Measurements from ENCODE around the gene ZNF148. TPM values are rescaled to one million over a fixed set of nuclear protein-coding genes. Genes with fewer than 3 reads are reported as not detected.
A peak's percentile ranks its signal among the peaks of the same experiment; 100 is the strongest.

ZNF148 gene
- total and polyA plus RNA-seq, 2 of the 4 experiments (the other 2 are of a cell fraction), result 9.4 to 65.2 TPM

DNA sequence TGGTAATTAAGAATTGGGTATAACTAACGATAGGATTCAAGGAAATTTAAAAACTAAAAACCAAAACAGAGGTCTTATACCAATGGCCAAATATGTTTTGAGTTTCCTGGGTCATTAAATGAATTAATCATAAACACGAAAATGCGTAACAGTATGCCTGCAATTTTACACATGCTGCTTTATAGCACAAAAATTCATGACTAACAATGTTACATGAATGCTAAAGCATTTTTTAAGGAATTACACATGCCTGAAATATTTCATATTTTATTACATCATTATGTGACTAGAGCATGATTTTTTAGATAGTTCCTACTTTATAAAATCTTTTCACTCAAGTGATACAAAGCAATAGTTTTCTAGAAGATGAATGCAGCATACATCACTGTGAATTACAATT, 74.7 kb downstream of the ZNF148 start:
- DNase-seq, result peak; percentile 84
- no peak overlapping the region; a peak in 1 of 4 replicates for H4K8ac ChIP-seq (ENCODE audit: low read depth in 2 of 2, low read length in 2 of 2)
- peaks cover 6% of the 10 kb centered on the region; the same call in 1 of the 2 replicates for H3K9me1 ChIP-seq (ENCODE audit: insufficient read depth, low read length)
- WGBS, 2 experiments (ENCODE audit: extremely low coverage in 2 of 2, insufficient read length in 1 of 2), result no CpG with 5 or more reads among the region's 3 CpGs
- H3K18ac ChIP-seq (ENCODE audit: low read depth, low read length), result no peak overlapping the region
- ATAC-seq (ENCODE audit: low read depth), result peak; percentile 52
- dilution Hi-C loops (cut with HindIII; ENCODE audit: low sequenced_read_pairs, unreplicated experiment) (no loop called here), in situ Hi-C loops (cut with MboI; ENCODE audit: low sequenced_read_pairs) (no loop called here), intact Hi-C loops (cut with micrococcal nuclease) (no loop called here)
- H4K20me1 ChIP-seq (ENCODE audit: insufficient read depth, low read length), result peaks cover 21% of the 10 kb centered on the region
- no peak overlapping the region for H3K4me3 ChIP-seq (ENCODE audit: insufficient read depth, low read depth, low read length)
- no peak overlapping the region for H2AFZ ChIP-seq (replicated peaks; ENCODE audit: low read length, poor library complexity)
- H3K9me3 ChIP-seq (ENCODE audit: control insufficient read depth, insufficient read depth, low read length), result no peaks in the 10 kb centered on the region
- no peak overlapping the region for H3K4ac ChIP-seq (ENCODE audit: low read depth, low read length)
- H3K27ac ChIP-seq (ENCODE audit: insufficient read depth, low read length), result peak overlapping the region; percentile 20; the same call in 1 of the 2 replicates
- no peak overlapping the region for H3K9ac ChIP-seq (ENCODE audit: low read depth, low read length)
- TF ChIP-seq RFX5 (IDR thresholded peaks at IDR 0.05; ENCODE audit: low read depth, low read length) (no peak), CEBPB (IDR thresholded peaks at IDR 0.05; ENCODE audit: low read depth, low read length) (peak; percentile 58; the same call in 1 of the 2 replicates), FOS (IDR thresholded peaks at IDR 0.05; ENCODE audit: low read depth, low read length) (peak; percentile 35; the same call in 1 of the 2 replicates), MAZ (IDR thresholded peaks at IDR 0.05; ENCODE audit: borderline replicate concordance, low read depth, low read length) (no peak), MAFK (IDR thresholded peaks at IDR 0.05; ENCODE audit: low read depth, low read length) (no peak), BHLHE40 (IDR thresholded peaks at IDR 0.05; ENCODE audit: low read depth, low read length) (0 out of 2 replicates have a peak, but pooled peaks have one; percentile 12)
- TF ChIP-seq, protein P1, sequence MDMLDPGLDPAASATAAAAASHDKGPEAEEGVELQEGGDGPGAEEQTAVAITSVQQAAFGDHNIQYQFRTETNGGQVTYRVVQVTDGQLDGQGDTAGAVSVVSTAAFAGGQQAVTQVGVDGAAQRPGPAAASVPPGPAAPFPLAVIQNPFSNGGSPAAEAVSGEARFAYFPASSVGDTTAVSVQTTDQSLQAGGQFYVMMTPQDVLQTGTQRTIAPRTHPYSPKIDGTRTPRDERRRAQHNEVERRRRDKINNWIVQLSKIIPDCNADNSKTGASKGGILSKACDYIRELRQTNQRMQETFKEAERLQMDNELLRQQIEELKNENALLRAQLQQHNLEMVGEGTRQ (IDR thresholded peaks at IDR 0.05; ENCODE audit: low read depth, low read length), result no peak
- no peak overlapping the region for H3K23ac ChIP-seq (ENCODE audit: low read depth, low read length)
- H3K79me1 ChIP-seq (ENCODE audit: low read depth in 1 of 2, low read length in 2 of 2), result peaks cover 22 to 74% of the 10 kb centered on the region in 2 experiments
- no peak overlapping the region for H2BK120ac ChIP-seq (ENCODE audit: low read depth, low read length)
- H3K14ac ChIP-seq (replicated peaks; ENCODE audit: low read depth, low read length), result no peak overlapping the region
- no peak overlapping the region for H4K91ac ChIP-seq (ENCODE audit: insufficient read depth, low read depth, low read length)
- POLR2A ChIA-PET (ENCODE audit: unreplicated experiment), result no interaction called here
- no peak overlapping the region for H2BK15ac ChIP-seq (ENCODE audit: low read depth, low read length)
- no peak overlapping the region for H3K56ac ChIP-seq (ENCODE audit: extremely low read depth, insufficient read depth, low read length)
- peaks cover 10% of the 10 kb centered on the region for H3K4me1 ChIP-seq (ENCODE audit: control insufficient read depth, insufficient read depth, low read length)
- H2BK20ac ChIP-seq (ENCODE audit: low read depth, low read length), result no peak overlapping the region
- BruUV-seq (replicated peaks), result no TSS peak
- H4K5ac ChIP-seq (ENCODE audit: low read depth, low read length), result no peak overlapping the region
- H3K27me3 ChIP-seq (ENCODE audit: control insufficient read depth, insufficient read depth, low read length), result no peaks in the 10 kb centered on the region
- H3K36me3 ChIP-seq (ENCODE audit: control insufficient read depth, insufficient read depth, low read length), result peaks cover 5% of the 10 kb centered on the region; the same call in 1 of the 2 replicates
- peak overlapping the region; percentile 79; the same call in 1 of the 2 replicates for H3K4me2 ChIP-seq (ENCODE audit: low read depth, low read length)
- CTCF ChIA-PET, result no interaction called here
- no peak overlapping the region for H2AK5ac ChIP-seq (ENCODE audit: low read depth, low read length)
- H2BK5ac ChIP-seq (ENCODE audit: low read depth, low read length, poor library complexity, severe bottlenecking), result peak overlapping the region; percentile 72
- no peak overlapping the region for H2AK9ac ChIP-seq (replicated peaks; ENCODE audit: low read depth, low read length, poor library complexity)

All from IMR-90 (cell line).